GM18520 (cell line): Measurements from ENCODE around the gene FAM3A.
A peak's percentile ranks its signal among the peaks of the same experiment; 100 is the strongest.
"Not testable (repeated sequence)": the region's sequence is repeated elsewhere in the genome, so short reads cannot be mapped to it uniquely, and the experiment has no call there.

Source experiments
- ATAC-seq: cut with Tn5 transposase; IDR thresholded peaks from one replicate; pipeline ENCODE4 v1.9.1; 2021; ENCODE audit not compliant: unreplicated experiment

Gene FAM3A, protein sequence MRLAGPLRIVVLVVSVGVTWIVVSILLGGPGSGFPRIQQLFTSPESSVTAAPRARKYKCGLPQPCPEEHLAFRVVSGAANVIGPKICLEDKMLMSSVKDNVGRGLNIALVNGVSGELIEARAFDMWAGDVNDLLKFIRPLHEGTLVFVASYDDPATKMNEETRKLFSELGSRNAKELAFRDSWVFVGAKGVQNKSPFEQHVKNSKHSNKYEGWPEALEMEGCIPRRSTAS

DNA sequence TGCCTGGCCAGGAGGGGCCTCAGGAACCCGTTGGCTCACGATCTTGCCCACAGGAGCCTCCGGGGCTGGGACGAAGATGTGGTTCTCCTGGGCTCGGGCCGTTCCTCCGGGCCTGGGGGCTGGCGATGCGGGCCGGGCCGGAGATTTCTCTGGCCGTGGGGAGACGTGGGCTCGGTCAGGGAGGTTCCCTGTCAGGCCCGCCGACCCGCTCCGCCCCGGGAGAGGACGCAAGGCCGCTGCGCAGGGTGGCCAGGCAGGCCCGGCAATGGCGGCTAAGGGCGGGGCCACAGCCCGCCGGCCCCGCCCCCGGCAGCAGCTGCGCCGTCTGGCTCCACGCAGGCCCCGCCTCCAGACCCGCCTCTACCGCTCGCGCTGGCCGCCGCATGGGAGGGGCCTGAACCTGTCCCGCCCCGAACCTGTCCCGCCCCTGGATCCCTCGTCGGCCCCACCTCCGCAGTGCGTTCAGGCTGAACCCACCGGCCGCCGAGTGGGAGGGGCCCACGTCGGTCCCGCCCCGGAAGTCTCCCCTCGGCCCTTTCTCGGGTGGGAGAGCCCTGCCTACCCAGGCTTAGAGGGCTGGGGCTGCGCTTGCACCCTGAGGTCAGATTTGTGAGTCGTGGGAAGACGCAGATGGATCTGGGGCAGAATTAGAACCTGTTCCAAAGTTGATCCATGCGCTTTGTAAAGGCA, at the start of gene FAM3A:
Gene FAM3A, minus strand, starts transcription at position 267 of the 690 bp plus-strand sequence. CDS start 460 bp downstream, outside the sequence.
- ATAC-seq: peak; percentile 92

DNA sequence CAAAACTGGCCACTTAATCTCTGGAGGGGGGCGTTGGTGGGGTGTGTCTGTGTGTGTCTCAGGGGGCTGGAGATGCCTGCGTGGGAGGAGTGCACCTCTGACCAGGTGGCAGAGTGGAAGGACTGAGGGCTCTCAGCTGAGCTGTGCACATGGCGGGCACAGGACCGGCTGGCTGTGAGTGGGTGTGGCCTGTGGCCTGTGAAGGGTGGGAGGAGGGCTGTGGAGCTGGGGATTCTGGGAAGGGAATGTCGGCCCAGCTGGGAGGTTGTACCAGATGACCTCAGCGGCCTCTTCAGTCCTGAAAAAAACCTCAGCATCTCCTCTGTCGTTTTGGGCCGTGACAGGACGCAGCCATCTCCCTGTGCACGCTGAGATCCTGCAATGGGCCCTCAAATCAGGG, 46.3 kb upstream of the FAM3A start:
- not testable (repeated sequence) for ATAC-seq

DNA sequence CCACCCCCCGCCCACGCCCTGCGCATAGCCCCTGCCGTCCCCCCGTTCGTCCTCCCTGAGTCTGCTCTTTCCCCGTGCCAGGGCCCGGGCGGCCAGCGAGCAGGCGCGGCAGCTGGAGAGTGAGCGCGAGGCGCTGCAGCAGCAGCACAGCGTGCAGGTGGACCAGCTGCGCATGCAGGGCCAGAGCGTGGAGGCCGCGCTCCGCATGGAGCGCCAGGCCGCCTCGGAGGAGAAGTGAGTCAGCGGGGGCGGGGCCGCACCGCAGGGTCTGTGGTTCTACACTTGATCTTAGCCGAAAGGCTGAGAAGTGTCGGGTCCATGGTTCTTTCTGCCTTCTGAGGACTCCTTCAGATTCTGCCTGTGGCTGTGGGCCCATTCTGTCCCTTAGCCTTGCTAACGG, 44.3 kb upstream of the FAM3A start:
- not testable (repeated sequence) for ATAC-seq

DNA sequence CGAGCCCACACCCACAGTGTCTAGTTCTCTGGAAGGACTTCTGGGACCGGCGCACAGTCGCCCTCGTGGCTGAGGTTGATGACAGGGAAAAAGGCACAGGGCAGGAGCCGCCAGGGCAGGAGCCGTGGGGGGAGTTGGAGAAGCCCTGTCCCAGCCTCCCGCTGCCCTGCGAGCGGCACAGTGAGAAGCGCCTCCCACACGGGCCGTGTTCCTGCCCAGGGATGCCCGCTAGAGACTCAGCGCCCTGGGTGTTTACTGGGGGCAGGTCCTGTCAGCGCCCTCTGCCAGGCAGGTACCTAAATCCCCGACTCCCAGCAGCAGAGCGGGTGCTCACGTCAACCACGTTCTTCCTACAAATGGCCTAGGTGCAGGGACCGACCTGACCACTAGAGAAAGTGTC, 42.9 kb upstream of the FAM3A start:
- ATAC-seq: not testable (repeated sequence)

DNA sequence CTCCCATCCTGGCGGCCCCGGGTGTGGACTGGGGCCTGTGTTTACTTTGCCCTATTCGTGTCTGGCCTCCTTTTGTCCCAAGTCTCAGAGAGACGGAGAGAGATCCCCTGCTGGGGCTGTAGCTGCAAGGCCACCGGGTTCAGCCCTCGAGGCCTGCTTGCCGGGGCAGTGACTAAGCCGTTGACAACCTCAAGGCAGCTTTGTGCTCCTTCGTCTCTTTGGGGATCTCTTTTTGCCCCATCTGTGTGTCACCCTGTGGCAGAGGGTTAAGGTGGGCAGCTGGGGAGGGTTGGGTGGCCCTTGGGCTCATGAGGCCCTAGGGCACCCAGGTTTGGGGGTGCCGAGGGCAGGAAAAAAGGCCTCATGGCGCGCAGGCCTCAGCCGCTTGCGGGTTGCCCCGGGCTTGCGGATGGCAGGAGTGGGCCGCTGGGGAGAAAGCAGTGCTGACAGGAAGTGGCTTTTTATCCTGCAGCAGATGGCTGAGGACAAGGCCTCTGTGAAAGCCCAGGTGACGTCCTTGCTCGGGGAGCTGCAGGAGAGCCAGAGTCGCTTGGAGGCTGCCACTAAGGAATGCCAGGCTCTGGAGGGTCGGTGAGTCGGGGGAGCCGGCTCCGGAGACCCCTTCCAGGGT, 42.1 kb upstream of the FAM3A start:
- ATAC-seq: not testable (repeated sequence)

DNA sequence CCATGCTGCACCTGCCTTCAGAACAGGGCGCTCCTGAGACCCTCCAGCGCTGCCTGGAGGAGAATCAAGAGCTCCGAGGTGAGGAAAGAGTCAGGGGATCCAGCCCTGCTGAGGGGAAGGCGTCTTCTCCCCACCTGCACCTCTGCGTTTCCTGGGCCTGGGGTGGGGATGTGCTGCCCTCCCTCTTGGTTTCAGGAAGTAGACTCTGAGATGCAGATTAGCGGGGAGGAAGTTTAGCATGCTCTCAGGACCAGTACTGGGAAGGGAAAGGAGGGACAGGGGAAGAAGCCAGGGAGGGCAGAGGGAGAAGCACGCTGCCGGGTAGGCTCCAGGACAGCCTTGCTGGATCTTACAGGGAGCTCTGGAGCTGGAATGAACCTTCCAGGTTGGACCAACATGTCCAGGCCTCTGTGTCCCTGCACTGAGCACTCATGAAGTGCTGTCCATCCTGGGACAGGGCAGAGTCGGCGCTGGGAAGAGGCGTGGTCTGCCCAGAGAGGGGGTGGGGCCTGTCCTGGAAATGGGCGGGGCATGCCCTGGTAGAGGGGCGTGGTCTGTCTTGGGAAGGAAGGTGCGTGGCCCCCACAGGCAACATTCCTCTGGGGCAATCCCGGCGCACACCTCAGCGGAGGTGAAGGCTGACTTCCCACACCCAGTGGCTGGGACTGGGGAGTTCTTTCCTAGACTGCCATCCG, 36.2 kb upstream of the FAM3A start:
- ATAC-seq: not testable (repeated sequence)

DNA sequence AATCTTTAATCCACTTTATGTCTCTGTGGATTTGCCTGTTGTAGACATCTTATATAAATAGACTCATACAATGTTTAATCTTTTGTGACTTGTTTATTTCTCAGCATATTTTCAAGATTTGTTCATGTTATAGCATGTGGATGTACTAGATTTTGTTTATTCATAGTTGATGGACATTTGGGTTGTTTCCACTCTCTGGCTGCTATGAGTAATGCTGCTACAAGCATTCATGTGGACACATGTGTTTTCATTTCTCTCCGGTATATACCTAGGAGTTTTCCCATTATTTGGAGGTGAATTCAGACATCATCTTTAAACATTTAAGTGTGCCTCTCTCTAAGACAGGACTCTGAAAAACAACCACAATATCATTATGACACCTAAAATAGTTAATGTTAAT, 33.7 kb upstream of the FAM3A start:
- ATAC-seq: no peak

DNA sequence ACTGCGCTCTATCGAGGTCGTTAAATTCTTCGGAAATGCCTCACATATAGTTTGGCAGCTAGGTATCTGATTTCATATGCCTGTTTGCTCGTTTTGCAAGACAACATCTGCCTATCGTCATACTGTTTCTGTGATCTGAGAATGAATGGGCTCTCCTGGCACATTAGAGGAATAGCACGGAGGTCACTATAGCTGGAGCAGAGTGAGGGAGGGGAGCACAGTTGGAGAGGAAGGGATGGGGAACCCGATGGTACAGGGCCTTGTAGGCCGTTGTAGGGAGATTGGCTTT, 31.9 kb upstream of the FAM3A start:
- no peak for ATAC-seq

DNA sequence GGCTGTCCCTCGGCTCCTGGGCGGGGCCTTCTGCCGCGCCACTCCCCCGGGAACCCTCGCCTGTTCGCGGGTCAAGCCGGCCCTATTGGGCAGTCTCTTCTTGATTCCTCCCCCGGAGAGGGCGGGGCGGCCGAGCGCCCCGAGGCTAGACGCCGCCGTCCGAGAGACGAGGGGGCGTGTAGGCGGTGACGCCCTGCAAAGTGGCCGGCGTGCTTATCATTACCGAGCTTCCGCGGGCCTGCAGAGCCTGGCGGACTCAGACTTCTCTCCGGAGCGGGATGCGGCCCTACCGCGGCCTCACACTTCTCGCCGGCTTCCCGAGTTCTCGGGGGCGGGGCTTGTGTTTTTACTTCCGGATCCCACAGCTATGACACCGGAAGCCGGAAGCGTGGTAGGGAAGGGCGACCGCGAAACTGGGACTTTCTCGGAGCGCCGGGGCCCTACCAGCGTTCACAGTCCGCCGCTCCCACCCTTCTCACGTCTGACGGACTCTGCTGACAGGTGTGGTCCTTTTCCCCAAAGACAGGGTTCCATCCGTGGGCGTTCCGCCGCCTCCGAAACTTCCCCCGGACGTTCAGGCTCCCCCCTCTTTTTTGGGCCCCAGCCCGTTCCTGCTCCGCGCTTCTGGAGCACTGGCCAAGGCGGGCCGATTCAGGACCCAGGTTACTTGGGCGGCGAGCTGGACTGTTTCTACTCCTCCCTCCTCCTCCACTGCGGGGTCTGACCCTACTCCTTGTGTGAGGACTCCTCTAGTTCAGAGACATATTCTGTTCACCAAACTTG, 31.4 kb upstream of the FAM3A start, which contains the start of gene IKBKG:
Gene IKBKG, plus strand, starts transcription at position 376 of the 783 bp plus-strand sequence. CDS start 4,383 bp downstream, outside the sequence.
- peak; percentile 69 for ATAC-seq

DNA sequence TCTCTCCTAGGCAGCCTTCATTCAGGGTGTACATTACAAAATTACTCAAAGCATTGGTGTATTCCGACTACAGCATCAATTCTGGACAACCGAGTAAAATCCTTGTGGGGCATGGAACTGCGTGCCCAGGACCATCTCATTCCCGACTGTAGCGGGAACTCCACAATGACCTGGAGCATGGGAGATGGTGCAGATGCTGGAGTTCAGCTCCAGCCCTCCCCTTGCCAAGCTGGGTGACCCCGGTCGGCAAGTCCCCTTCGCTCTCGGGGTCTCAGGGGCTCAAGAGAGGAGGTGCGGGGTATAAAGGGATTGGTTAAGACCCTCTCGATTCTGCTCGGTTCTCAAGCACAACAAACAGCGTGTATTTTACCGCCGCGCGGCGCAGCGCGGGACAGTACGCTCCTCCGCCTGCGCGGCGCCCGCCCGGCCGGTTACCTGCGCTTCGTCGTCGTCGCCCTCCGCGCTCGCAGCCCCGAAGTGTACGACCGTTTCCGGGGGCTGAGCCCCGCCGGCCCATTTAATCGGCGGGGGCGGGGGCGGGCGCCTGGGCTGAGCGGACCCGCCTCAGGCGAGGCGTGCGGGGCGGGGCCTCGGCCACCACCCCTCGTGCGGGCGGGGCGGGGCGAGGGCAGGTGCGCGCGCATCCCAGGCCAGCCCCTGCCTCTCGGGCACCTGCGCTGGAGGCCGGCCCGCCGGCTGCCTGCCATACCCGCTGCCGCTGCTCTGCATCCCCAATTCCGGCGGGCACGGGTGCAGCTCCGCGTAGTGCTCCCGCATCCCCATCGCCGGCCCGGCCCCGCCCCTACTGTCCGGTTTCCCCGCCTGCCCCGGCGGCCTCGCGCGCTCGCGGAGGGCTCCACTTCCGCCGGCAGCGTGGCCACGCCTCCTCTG, 30.6 kb upstream of the FAM3A start, which contains the start of gene G6PD:
Gene G6PD, minus strand, starts transcription at position 493 of the 891 bp plus-strand sequence. CDS start 691 bp downstream, outside the sequence.
- ATAC-seq: peak; percentile 36

DNA sequence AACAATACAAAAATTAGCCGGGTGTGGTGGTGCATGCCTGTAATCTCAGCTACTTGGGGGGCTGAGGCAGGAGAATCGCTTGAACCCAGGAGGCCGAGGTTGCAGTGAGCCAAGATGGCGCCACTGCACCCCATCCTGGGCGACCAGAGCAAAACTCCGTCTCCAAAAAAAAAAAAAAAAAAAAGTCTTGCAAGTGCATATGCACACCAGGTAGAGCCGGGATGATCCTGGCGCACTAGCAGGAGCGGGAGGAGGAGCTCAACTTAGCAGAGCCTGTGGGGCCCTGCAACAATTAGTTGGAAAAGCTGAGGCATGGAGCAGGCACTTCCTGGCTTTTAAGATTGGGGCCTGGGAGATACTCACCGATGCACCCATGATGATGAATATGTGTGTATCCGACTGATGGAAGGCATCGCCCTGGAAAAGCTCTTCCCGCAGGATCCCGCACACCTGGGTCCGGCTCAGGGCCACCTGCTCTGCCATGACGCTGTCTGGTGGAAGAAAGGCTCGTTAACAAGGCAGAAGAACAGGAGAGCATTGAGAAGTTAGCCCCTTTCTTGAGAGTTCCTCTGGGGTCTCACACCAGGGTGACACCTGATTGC, 29.7 kb upstream of the FAM3A start:
- ATAC-seq: no peak

DNA sequence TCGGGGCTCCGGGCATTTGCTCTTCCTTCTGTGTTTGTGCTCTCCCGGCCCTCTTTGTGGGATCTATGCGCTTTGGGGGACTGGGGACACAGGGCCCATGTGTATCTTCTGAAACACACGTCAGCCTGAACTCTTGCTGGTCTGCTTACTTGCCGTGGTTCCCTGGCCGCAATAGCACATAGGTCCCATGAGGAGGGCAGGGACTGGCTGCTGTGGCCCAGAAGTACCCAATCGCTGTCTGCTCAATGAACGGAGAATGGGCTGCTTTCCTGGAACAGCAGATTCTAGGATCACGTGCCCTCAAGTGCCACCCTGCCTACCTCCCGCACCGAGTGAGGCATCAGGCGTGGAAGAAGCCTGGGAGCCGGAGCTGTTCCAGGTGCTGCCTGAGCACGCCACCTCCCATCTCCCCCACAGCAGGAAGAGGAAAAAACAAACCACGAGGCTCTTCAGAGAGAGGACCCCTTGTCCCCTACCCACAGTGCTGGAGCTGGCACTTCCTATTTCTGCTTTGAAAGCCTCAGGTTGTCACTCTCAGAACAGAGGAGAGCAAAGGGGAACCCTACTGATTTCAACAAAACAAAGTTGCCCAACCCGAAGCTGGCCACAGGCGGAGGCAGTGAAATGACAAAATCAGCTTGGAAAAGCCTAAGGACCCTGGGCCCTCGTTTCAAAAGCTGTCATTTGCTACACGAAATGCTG, 26.8 kb upstream of the FAM3A start:
- no peak for ATAC-seq

DNA sequence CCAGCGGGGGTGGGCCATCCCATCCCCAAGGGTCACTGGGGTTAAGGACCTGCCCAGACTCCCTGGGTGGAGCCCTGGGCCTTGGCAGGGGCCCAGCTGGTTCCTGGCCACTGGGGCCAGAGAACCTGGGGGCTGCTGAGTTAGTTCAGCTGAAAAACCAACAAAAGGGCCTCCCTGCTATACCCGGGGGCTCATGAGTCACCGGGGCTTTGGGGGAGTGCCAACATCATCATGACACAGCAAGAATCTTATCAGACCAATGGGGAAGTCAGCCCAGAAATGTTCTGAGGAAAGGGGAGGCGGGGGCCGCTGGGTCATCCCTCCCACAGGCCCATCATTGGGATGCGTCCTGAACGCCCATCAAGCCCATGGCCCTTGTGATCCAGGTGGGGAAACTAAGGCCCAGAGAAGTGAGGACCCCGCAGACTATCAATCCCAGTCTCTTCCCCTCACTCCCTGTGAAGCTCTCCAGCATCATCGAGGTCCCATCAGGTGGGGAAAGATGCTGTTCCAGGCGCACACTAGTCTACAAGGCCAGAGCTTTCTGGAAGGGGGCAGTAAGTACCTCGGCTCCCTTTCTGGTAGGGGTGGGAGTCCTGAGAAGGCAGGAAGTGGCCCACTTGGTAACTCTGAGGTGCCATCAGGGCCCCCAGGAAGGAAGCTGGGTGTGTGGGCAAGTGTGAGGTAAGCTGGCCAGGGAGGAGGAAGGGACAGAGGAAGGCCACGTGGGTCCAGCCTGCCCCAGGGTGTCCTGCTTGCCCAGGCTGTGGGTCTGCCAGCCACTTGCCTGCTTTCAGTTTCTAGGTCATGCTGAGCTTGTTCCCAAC, 26.1 kb upstream of the FAM3A start:
- ATAC-seq: no peak

DNA sequence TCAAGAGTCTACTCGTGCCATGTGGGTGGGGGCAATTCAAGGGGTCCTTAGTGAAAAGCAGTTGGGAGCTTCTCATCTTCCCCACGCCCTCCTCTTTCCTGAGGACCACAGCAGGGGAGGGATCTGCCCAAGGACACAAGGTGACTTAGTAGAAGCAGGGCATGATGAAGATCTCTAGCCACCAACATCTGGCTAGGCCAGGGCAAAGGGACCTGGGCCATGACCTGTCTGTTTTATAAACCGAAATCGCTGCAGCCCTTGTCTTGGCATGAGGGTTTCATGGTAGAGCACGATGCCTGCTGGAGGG, 25.5 kb upstream of the FAM3A start:
- ATAC-seq: no peak

DNA sequence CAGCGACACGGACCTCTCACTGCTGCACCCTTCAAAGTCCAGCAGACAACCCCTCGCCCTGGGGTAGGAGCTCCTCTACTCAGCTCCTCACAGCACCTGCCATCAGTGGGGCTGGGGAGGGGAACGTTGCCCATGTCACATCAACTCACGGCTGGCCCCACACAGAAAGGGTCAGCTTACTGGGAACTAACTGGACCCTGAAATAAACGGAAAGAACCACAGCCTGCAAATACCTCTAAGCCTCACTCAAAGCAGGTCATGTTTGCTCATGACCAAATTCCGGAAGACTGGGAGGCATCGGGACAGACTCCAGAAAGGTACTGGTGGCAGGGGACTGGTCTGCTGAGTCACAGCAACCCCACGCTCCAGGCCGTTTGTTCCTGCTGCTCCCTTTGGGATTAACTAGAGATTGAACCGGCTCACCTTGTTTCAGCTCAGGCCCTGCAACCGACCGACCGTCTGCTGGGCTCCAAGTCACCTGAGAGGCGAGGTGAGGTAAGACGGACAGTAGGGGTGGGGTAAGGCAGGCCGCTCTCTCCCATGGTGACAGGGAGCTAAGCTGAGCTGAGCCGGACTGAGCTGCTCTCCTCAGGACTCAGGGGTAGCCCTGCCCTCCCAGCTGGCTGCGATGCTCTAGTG, 25.0 kb upstream of the FAM3A start:
- ATAC-seq: no peak

DNA sequence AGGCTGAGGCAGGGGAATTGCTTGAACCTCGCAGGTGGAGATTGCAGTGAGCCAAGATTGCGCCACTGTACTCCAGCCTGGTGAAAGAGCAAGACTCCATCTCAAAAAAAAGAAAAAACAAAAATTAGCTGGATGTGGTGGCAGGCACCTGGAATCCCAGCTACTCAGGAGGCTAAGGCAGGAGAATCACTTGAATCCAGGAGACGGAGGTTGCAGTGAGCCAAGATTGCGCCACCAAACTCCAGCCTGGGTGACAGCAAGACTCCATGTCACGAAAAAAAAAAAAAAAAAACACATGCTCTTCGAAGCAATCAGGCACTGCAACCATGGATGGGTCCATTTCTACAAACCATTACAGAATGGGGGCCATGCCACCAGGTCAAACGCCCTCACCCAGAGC, 24.3 kb upstream of the FAM3A start:
- ATAC-seq: not testable (repeated sequence)

DNA sequence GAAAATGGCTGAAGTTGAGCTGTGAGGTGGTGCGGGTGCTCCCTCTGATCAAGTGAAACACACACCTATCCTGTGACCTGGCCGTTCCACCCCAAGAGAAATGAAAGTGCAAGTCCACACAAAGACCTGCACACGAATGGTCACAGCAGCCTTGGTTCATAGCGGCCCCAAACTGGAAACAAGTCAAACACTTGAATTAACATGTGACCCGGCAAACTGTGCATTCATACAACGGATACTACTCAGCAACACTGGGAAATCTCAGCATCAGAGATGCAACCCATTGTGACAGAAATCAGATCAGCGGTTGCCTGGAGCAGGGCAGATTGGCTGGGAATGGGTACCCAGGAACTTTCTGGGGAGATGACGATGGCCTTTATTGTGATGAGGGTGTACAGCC, 23.0 kb upstream of the FAM3A start:
- ATAC-seq: no peak

DNA sequence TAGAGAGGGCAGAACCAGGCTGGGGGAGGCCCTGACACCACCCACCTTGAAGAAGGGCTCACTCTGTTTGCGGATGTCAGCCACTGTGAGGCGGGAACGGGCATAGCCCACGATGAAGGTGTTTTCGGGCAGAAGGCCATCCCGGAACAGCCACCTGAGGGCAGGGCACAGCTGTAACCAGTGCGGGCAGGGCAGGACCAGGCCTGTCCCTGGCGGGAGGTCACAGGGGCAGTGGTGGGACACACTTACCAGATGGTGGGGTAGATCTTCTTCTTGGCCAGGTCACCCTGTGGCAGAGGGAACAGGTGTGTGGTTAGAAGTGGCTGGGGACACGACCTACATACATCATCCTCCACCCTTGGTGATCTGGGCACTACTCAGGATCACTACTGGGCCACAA, 19.9 kb upstream of the FAM3A start:
- ATAC-seq: no peak
